GM23338 (cell line): ENCODE data around the gene RAB8B. TPM values are rescaled to one million over a fixed set of nuclear protein-coding genes. Genes with fewer than 3 reads are reported as not detected.
A peak's percentile ranks its signal among the peaks of the same experiment; 100 is the strongest.

ENCODE experiments used
- ATAC-seq: fragments of 200-7000 bp; cut with Tn5 transposase; 3 replicates; pipeline ENCODE4 v1.9.1; 2020
- DNase-seq: peaks from one replicate; pipeline ENCODE4 v3.0.0-alpha.2; 2015; ENCODE audit warnings: low spot score
- H2AFZ ChIP-seq: fragments of 200-600 bp; sonication (generic); 2 replicates; pipeline ENCODE4 v1.8.0; 2016; ENCODE audit warnings: antibody characterized with exemption, mild to moderate bottlenecking, moderate library complexity
- H3F3A ChIP-seq: fragments of 200-600 bp; sonication (generic); replicated peaks from 2 replicates; pipeline ENCODE4 v1.8.0; 2017; ENCODE audit warnings: antibody characterized with exemption, mixed run types, low read depth
- H3K27ac ChIP-seq: fragments of 200-600 bp; sonication (generic); 2 replicates; pipeline ENCODE4 v1.6.1; 2016; ENCODE audit warnings: low read depth
- H3K27me3 ChIP-seq: fragments of 200-600 bp; sonication (generic); 2 replicates; pipeline ENCODE4 v1.8.0; 2016; ENCODE audit warnings: mild to moderate bottlenecking, mixed run types, moderate library complexity; ENCODE audit not compliant: insufficient read depth
- H3K36me3 ChIP-seq: fragments of 200-600 bp; sonication (generic); 2 replicates; pipeline ENCODE4 v1.8.0; 2016; ENCODE audit warnings: mild to moderate bottlenecking; ENCODE audit not compliant: insufficient read depth
- H3K4me1 ChIP-seq: fragments of 200-600 bp; sonication (generic); 2 replicates; pipeline ENCODE4 v1.8.0; 2016; ENCODE audit warnings: mild to moderate bottlenecking, moderate library complexity; ENCODE audit not compliant: insufficient read depth
- H3K4me2 ChIP-seq: fragments of 200-600 bp; sonication (generic); 2 replicates; pipeline ENCODE4 v1.7.1; 2017; ENCODE audit warnings: mixed run types
- H3K4me3 ChIP-seq: fragments of 200-600 bp; sonication (generic); 2 replicates; pipeline ENCODE4 v1.6.1; 2016; ENCODE audit warnings: mixed run types
- H3K79me2 ChIP-seq: fragments of 200-600 bp; sonication (generic); replicated peaks from 2 replicates; pipeline ENCODE4 v1.8.0; 2017; ENCODE audit warnings: mild to moderate bottlenecking; ENCODE audit not compliant: insufficient read depth
- H3K9me2 ChIP-seq: fragments of 200-600 bp; sonication (generic); 2 replicates; pipeline ENCODE4 v1.8.0; 2017; ENCODE audit not compliant: insufficient read depth
- H4K20me1 ChIP-seq: fragments of 200-600 bp; sonication (generic); replicated peaks from 2 replicates; pipeline ENCODE4 v1.8.0; 2017; ENCODE audit warnings: mild to moderate bottlenecking; ENCODE audit not compliant: insufficient read depth
- H3K27ac Mint-ChIP-seq: 2 replicates; pipeline ENCODE4 v1.8.0; 2020; ENCODE audit warnings: inconsistent platforms, mild to moderate bottlenecking, moderate library complexity, mixed read lengths
- H3K27me3 Mint-ChIP-seq: 3 replicates; pipeline ENCODE4 v1.8.0; 2022; ENCODE audit warnings: low read depth, mild to moderate bottlenecking, moderate library complexity, mixed read lengths, inconsistent platforms; ENCODE audit not compliant: insufficient read depth, poor library complexity
- H3K36me3 Mint-ChIP-seq: 3 replicates; pipeline ENCODE4 v1.8.0; 2021; ENCODE audit warnings: low read depth, mild to moderate bottlenecking, inconsistent platforms, moderate library complexity, mixed read lengths
- H3K4me1 Mint-ChIP-seq: 3 replicates; pipeline ENCODE4 v1.8.0; 2020; ENCODE audit warnings: mild to moderate bottlenecking, inconsistent platforms, mixed read lengths
- H3K4me3 Mint-ChIP-seq: 3 replicates; pipeline ENCODE4 v1.8.0; 2021; ENCODE audit warnings: moderate library complexity, mild to moderate bottlenecking, inconsistent platforms, mixed read lengths
- H3K9me3 Mint-ChIP-seq: 3 replicates; pipeline ENCODE4 v1.8.0; 2020; ENCODE audit warnings: moderate library complexity, mild to moderate bottlenecking, inconsistent platforms, mixed read lengths
- CREB1 ChIP-seq: fragments of 250-450 bp; sonication (Bioruptor Pico); IDR thresholded peaks from 2 replicates; pipeline ENCODE4 v1.5.0; 2020; ENCODE audit warnings: low read depth, mild to moderate bottlenecking, moderate library complexity
- CTCF ChIP-seq, 2 experiments: fragments of 200-600 bp in 1 of 2; sonication (generic) in 1 of 2; conservative IDR thresholded peaks; 2 replicates each; pipeline versions ENCODE4 v1.5.1 to v1.6.1; 2016 to 2017; ENCODE audit warnings: antibody characterized with exemption in 2 of 2, low read depth in 2 of 2, mild to moderate bottlenecking in 2 of 2, moderate library complexity in 1 of 2
- ETS1 ChIP-seq: IDR thresholded peaks from 2 replicates; pipeline ENCODE4 v1.6.1; 2016; ENCODE audit warnings: antibody characterized with exemption
- EZH2phosphoT487 ChIP-seq: fragments of 200-600 bp; sonication (generic); IDR thresholded peaks from one replicate; pipeline ENCODE4 v1.8.1; 2018; ENCODE audit warnings: antibody characterized with exemption; ENCODE audit not compliant: unreplicated experiment
- JUNB ChIP-seq: IDR thresholded peaks from one replicate; pipeline ENCODE4 v1.6.1; 2016; ENCODE audit warnings: antibody characterized with exemption; ENCODE audit not compliant: unreplicated experiment
- POLR2AphosphoS5 ChIP-seq: IDR thresholded peaks from 2 replicates; pipeline ENCODE4 v1.6.1; 2016; ENCODE audit warnings: antibody characterized with exemption, low read depth
- polyA plus RNA-seq: library from polyadenylated mRNA; unstranded; fragments of >200 nt; fragmentation: Nextera tagmentation; extraction: Ambion mirVana; gene quantifications from 2 replicates; pipeline ENCODE4 v1.2.1, GENCODE V29; 2016
- total RNA-seq: library from RNA; depleted of rRNA; stranded (reverse); fragments of >200 nt; shearing (Covaris generic); gene quantifications from 2 replicates; pipeline ENCODE4 v1.2.3, GENCODE V29; 2014
- TF ChIP-seq, protein P1 (sequence below): fragments of 250-450 bp; sonication (Bioruptor Pico); IDR thresholded peaks from 2 replicates; pipeline ENCODE4 v1.5.0; 2020; ENCODE audit warnings: mild to moderate bottlenecking, moderate library complexity

RAB8B gene
- total and polyA plus RNA-seq, 2 experiments from 2014 or later: 23.2 to 41.7 TPM

DNA sequence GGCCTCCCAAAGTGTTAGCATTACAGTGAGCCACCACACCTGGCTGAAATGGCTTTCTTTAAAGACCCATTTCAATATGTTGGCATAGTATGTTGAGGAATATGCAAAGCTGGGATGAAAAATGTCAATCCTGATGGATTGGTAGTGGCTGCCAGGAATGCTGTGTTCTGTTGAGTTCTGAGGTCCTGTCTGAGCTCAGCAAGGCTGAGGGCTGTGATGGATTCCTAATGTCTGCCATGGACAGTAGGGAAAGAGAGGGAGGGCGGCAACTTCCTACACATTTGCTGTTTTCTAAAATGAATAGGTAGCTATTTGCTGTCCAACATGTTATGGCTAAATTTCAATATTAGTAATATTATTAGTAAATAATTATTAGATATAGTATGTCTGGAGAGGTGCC, 8.2 kb downstream of the RAB8B start:
- Mint-ChIP-seq H3K36me3 (no peaks in the 10 kb centered on the region), H3K4me3 (peak overlapping the region; percentile 34; the same call in 1 of the 3 replicates), H3K9me3 (no peaks in the 10 kb centered on the region), H3K27me3 (peaks cover 3% of the 10 kb centered on the region), H3K27ac (peak overlapping the region; percentile 61; the same call in 1 of the 2 replicates), H3K4me1 (peaks cover 63% of the 10 kb centered on the region)
- peak; percentile 48; the same call in 2 of the 3 replicates for ATAC-seq
- no peak overlapping the region for H3K4me3 ChIP-seq
- H3K27me3 ChIP-seq: no peaks in the 10 kb centered on the region
- peaks cover 59% of the 10 kb centered on the region for H3K4me1 ChIP-seq
- TF ChIP-seq CREB1 (no peak), ETS1 (no peak), EZH2phosphoT487 (no peak), POLR2AphosphoS5 (no peak), JUNB (no peak), CTCF (conservative IDR thresholded peaks at IDR 0.05; ENCODE audit: low read depth in 2 of 2) (no peak)
- TF ChIP-seq, protein P1, sequence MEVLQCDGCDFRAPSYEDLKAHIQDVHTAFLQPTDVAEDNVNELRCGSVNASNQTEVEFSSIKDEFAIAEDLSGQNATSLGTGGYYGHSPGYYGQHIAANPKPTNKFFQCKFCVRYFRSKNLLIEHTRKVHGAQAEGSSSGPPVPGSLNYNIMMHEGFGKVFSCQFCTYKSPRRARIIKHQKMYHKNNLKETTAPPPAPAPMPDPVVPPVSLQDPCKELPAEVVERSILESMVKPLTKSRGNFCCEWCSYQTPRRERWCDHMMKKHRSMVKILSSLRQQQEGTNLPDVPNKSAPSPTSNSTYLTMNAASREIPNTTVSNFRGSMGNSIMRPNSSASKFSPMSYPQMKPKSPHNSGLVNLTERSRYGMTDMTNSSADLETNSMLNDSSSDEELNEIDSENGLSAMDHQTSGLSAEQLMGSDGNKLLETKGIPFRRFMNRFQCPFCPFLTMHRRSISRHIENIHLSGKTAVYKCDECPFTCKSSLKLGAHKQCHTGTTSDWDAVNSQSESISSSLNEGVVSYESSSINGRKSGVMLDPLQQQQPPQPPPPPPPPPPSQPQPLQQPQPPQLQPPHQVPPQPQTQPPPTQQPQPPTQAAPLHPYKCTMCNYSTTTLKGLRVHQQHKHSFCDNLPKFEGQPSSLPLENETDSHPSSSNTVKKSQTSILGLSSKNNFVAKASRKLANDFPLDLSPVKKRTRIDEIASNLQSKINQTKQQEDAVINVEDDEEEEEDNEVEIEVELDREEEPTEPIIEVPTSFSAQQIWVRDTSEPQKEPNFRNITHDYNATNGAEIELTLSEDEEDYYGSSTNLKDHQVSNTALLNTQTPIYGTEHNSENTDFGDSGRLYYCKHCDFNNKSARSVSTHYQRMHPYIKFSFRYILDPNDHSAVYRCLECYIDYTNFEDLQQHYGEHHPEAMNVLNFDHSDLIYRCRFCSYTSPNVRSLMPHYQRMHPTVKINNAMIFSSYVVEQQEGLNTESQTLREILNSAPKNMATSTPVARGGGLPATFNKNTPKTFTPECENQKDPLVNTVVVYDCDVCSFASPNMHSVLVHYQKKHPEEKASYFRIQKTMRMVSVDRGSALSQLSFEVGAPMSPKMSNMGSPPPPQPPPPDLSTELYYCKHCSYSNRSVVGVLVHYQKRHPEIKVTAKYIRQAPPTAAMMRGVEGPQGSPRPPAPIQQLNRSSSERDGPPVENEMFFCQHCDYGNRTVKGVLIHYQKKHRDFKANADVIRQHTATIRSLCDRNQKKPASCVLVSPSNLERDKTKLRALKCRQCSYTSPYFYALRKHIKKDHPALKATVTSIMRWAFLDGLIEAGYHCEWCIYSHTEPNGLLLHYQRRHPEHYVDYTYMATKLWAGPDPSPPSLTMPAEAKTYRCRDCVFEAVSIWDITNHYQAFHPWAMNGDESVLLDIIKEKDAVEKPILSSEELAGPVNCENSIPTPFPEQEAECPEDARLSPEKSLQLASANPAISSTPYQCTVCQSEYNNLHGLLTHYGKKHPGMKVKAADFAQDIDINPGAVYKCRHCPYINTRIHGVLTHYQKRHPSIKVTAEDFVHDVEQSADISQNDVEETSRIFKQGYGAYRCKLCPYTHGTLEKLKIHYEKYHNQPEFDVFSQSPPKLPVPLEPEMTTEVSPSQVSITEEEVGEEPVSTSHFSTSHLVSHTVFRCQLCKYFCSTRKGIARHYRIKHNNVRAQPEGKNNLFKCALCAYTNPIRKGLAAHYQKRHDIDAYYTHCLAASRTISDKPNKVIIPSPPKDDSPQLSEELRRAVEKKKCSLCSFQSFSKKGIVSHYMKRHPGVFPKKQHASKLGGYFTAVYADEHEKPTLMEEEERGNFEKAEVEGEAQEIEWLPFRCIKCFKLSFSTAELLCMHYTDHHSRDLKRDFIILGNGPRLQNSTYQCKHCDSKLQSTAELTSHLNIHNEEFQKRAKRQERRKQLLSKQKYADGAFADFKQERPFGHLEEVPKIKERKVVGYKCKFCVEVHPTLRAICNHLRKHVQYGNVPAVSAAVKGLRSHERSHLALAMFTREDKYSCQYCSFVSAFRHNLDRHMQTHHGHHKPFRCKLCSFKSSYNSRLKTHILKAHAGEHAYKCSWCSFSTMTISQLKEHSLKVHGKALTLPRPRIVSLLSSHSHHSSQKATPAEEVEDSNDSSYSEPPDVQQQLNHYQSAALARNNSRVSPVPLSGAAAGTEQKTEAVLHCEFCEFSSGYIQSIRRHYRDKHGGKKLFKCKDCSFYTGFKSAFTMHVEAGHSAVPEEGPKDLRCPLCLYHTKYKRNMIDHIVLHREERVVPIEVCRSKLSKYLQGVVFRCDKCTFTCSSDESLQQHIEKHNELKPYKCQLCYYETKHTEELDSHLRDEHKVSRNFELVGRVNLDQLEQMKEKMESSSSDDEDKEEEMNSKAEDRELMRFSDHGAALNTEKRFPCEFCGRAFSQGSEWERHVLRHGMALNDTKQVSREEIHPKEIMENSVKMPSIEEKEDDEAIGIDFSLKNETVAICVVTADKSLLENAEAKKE (CRISPR knock-in tag): no peak
- H2AFZ ChIP-seq: no peak overlapping the region
- no peaks in the 10 kb centered on the region for H3K9me2 ChIP-seq
- H3F3A ChIP-seq: no peaks in the 10 kb centered on the region
- no peaks in the 10 kb centered on the region for H3K36me3 ChIP-seq
- H4K20me1 ChIP-seq: no peaks in the 10 kb centered on the region
- peak overlapping the region; percentile 42; the same call in 1 of the 2 replicates for H3K27ac ChIP-seq
- H3K79me2 ChIP-seq: peaks cover 93% of the 10 kb centered on the region
- 0 out of 2 replicates have a peak overlapping the region, but pooled peaks have one; percentile 28 for H3K4me2 ChIP-seq
- DNase-seq: no peak
